GM19025 (cell line): ENCODE measurements around the gene CEP112.
"Not testable (repeated sequence)": the region's sequence is repeated elsewhere in the genome, so short reads cannot be mapped to it uniquely, and the experiment has no call there.

Experiments used
- ATAC-seq: cut with Tn5 transposase; IDR thresholded peaks from one replicate; pipeline ENCODE4 v1.9.1; 2021; ENCODE audit warnings: mild to moderate bottlenecking, low read depth, moderate library complexity; ENCODE audit not compliant: unreplicated experiment

The CEP112 gene

GRCh38 chr17:65852911-65853310, 339.0 kb downstream of the CEP112 start:
- no peak for ATAC-seq

GRCh38 chr17:65851965-65852736, 339.8 kb downstream of the CEP112 start:
- ATAC-seq, result no peak

DNA sequence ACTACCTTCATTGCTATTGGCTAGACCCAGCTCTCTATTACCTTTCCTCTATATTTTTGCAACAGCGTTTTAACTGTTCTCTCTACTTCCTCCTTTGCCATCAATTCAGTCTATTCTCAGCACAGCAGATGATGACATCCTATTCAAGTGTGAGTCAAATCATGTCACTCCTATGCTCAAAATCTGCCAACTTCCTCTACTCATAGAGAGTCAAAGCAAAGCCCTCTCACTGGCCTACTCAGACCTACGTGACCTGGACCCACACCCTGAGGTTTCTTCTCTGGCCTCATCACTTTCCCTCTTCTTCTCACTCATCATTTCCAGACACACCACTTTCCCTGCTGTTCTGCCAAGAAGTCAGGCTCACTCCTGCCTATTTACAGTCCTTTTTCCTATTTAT, 341.4 kb downstream of the CEP112 start:
- no peak for ATAC-seq

GRCh38 chr17:65848751-65849150, 343.2 kb downstream of the CEP112 start:
- no peak for ATAC-seq

- ATAC-seq, result no peak
These were observed 350.8 kb downstream of the CEP112 start for GRCh38 chr17:65841089-65841488.

GRCh38 chr17:65837232-65837631, 354.7 kb downstream of the CEP112 start:
- ATAC-seq, result not testable (repeated sequence)

- no peak for ATAC-seq
These were observed 358.7 kb downstream of the CEP112 start for GRCh38 chr17:65833214-65833613.

- ATAC-seq, result no peak
These were observed 361.6 kb downstream of the CEP112 start for GRCh38 chr17:65830356-65830755.

GRCh38 chr17:65826577-65826976, 365.4 kb downstream of the CEP112 start:
- not testable (repeated sequence) for ATAC-seq

GRCh38 chr17:65824901-65825300, 367.0 kb downstream of the CEP112 start:
- ATAC-seq, result no peak

- ATAC-seq, result no peak
These were observed 368.2 kb downstream of the CEP112 start for GRCh38 chr17:65823713-65824112.

- ATAC-seq, result no peak
These were observed 371.1 kb downstream of the CEP112 start for GRCh38 chr17:65820811-65821210.

GRCh38 chr17:65820306-65820705, 371.6 kb downstream of the CEP112 start:
- no peak for ATAC-seq

- ATAC-seq, result no peak
These were observed 372.1 kb downstream of the CEP112 start for GRCh38 chr17:65819810-65820209.

GRCh38 chr17:65817951-65818350, 374.0 kb downstream of the CEP112 start:
- no peak for ATAC-seq

- ATAC-seq, result no peak
These were observed 377.5 kb downstream of the CEP112 start for GRCh38 chr17:65814418-65814817.

GRCh38 chr17:65813306-65813705, 378.6 kb downstream of the CEP112 start:
- ATAC-seq, result no peak

GRCh38 chr17:65811043-65811442, 380.9 kb downstream of the CEP112 start:
- ATAC-seq, result no peak

- no peak for ATAC-seq
These were observed 382.6 kb downstream of the CEP112 start for GRCh38 chr17:65809366-65809765.

DNA sequence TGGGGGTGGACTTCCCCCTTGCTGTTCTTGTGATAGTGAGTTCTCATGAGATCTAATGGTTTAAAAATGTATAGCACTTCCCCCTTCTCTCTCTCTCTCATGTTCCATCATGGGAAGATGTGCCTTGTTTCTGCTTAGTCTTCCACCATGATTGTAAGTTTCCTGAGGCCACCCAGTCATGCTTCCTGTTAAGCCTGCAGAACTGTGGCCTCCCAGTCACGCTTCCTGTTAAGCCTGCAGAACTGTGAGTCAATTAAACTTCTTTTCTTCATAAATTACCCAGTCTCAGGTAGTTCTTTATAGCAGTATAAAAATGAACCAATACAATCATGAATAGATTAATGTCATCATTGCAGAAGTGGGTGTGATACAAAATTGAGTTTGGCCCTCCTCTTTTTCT, 383.4 kb downstream of the CEP112 start:
- not testable (repeated sequence) for ATAC-seq

- ATAC-seq, result no peak
These were observed 384.6 kb downstream of the CEP112 start for GRCh38 chr17:65807361-65807760.

GRCh38 chr17:65801513-65801912, 390.4 kb downstream of the CEP112 start:
- no peak for ATAC-seq

DNA sequence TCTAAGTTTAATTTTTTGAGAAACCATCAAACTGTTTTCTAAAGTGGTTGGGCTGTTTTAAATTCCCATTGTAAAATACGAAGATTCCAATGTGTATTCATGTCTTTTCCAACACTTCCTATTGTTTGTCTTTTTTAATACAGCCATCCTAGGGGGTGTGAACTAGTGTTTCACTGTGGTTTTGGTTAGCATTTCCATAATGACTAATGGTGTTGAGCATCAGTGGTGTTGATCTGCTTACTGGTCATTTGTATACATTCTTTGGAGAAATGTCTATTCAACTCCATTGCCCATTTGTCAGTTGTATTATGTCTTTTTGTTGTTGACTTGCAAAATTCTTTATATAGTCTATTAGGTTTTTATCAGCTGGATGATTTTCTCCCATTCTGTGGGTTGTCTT, 391.3 kb downstream of the CEP112 start:
- ATAC-seq, result no peak
